Measurements from ENCODE around the gene TRPM3. TPM values are rescaled to one million over a fixed set of nuclear protein-coding genes. Genes with fewer than 3 reads are reported as not detected.
A peak's percentile ranks its signal among the peaks of the same experiment; 100 is the strongest.

Gene TRPM3
- total RNA-seq, 1 experiment from 2014 or later, result 0.07 TPM

- no peak for DNase-seq (ENCODE audit: low read depth)
Observed at GRCh38 chr9:70486127-70486526, 635.3 kb downstream of the TRPM3 start.

- no peak for DNase-seq (ENCODE audit: low read depth)
Observed at GRCh38 chr9:70485273-70485858, 636.1 kb downstream of the TRPM3 start.

GRCh38 chr9:70484232-70485130 lies 636.9 kb downstream of the TRPM3 start:
- peak; percentile 85 for DNase-seq (ENCODE audit: low read depth)

GRCh38 chr9:70481471-70481870 lies 640.0 kb downstream of the TRPM3 start:
- DNase-seq (ENCODE audit: low read depth), result no peak

GRCh38 chr9:70480405-70480980 lies 640.9 kb downstream of the TRPM3 start:
- DNase-seq (ENCODE audit: low read depth), result peak; percentile 50

GRCh38 chr9:70479880-70480291 lies 641.5 kb downstream of the TRPM3 start:
- DNase-seq (ENCODE audit: low read depth), result peak; percentile 65
